SK-N-SH (cell line): ENCODE results near the gene CBX8.

Experiments
- EP300 ChIP-seq, 2 experiments: IDR thresholded peaks; 2 replicates each; pipeline versions ENCODE4 v1.4.0 to v1.6.1; 2012; ENCODE audit warnings: borderline replicate concordance in 1 of 2, low read depth in 1 of 2, low read length in 1 of 2
- SIN3A ChIP-seq: IDR thresholded peaks from 2 replicates; pipeline ENCODE4 v1.6.1; 2012; ENCODE audit warnings: low read depth, mild to moderate bottlenecking, low read length, moderate library complexity, borderline replicate concordance
- TCF12 ChIP-seq: IDR thresholded peaks from 2 replicates; pipeline ENCODE4 v1.4.0; 2012
- TF ChIP-seq, protein P1 (sequence below): IDR thresholded peaks from 2 replicates; pipeline ENCODE4 v1.4.0; 2012; ENCODE audit warnings: low read depth
- TF ChIP-seq, protein P2 (sequence below): fragments of 200-600 bp; sonication (generic); IDR thresholded peaks from 2 replicates; pipeline ENCODE4 v1.6.1; 2017; ENCODE audit warnings: antibody characterized with exemption, mild to moderate bottlenecking, moderate library complexity

DNA sequence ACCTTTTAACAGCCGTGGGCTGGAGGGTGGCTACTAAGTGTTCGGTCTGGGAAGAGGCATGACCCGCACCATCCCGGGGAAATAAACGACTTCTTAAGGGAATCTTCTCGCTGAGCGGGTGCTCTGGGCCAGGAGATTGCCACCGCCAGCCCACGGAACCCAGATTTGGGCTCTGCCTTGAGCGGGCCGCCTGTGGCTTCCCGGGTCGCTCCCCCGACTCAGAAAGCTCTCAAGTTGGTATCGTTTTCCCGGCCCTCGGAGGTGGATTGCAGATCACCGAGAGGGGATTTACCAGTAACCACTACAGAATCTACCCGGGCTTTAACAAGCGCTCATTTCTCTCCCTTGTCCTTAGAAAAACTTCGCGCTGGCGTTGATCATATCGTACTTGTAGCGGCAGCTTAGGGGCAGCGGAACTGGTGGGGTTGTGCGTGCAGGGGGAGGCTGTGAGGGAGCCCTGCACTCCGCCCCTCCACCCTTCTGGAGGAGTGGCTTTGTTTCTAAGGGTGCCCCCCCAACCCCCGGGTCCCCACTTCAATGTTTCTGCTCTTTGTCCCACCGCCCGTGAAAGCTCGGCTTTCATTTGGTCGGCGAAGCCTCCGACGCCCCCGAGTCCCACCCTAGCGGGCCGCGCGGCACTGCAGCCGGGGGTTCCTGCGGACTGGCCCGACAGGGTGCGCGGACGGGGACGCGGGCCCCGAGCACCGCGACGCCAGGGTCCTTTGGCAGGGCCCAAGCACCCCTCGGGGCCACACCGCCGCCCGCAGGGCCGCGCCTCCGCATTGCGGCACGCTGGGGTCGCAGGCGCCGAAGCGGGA lies 46.0 kb upstream of the CBX8 start:
- no peak for TF ChIP-seq EP300 (IDR thresholded peaks at IDR 0.05; ENCODE audit: borderline replicate concordance in 1 of 2, low read depth in 1 of 2, low read length in 1 of 2)
- TF ChIP-seq, protein P1, sequence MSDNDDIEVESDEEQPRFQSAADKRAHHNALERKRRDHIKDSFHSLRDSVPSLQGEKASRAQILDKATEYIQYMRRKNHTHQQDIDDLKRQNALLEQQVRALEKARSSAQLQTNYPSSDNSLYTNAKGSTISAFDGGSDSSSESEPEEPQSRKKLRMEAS: no peak
- TF ChIP-seq, protein P2, sequence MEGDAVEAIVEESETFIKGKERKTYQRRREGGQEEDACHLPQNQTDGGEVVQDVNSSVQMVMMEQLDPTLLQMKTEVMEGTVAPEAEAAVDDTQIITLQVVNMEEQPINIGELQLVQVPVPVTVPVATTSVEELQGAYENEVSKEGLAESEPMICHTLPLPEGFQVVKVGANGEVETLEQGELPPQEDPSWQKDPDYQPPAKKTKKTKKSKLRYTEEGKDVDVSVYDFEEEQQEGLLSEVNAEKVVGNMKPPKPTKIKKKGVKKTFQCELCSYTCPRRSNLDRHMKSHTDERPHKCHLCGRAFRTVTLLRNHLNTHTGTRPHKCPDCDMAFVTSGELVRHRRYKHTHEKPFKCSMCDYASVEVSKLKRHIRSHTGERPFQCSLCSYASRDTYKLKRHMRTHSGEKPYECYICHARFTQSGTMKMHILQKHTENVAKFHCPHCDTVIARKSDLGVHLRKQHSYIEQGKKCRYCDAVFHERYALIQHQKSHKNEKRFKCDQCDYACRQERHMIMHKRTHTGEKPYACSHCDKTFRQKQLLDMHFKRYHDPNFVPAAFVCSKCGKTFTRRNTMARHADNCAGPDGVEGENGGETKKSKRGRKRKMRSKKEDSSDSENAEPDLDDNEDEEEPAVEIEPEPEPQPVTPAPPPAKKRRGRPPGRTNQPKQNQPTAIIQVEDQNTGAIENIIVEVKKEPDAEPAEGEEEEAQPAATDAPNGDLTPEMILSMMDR: no peak
- no peak for TF ChIP-seq TCF12
- TF ChIP-seq SIN3A: no peak
